DOHH2 (cell line): Measurements from ENCODE around the gene GPC1.

Source experiments
- EZH2phosphoT487 ChIP-seq: fragments of 200-600 bp; sonication (generic); IDR thresholded peaks from 2 replicates; pipeline ENCODE4 v1.6.1; 2017; ENCODE audit warnings: borderline replicate concordance, mild to moderate bottlenecking, antibody characterized with exemption, low read length, moderate library complexity, mixed read lengths
- TF ChIP-seq, protein P1 (sequence below): fragments of 200-600 bp; sonication (generic); IDR thresholded peaks from one replicate; pipeline ENCODE4 v1.5.1; 2014; ENCODE audit warnings: antibody characterized with exemption, mild to moderate bottlenecking, low read depth, low read length; ENCODE audit not compliant: poor library complexity, severe bottlenecking

DNA sequence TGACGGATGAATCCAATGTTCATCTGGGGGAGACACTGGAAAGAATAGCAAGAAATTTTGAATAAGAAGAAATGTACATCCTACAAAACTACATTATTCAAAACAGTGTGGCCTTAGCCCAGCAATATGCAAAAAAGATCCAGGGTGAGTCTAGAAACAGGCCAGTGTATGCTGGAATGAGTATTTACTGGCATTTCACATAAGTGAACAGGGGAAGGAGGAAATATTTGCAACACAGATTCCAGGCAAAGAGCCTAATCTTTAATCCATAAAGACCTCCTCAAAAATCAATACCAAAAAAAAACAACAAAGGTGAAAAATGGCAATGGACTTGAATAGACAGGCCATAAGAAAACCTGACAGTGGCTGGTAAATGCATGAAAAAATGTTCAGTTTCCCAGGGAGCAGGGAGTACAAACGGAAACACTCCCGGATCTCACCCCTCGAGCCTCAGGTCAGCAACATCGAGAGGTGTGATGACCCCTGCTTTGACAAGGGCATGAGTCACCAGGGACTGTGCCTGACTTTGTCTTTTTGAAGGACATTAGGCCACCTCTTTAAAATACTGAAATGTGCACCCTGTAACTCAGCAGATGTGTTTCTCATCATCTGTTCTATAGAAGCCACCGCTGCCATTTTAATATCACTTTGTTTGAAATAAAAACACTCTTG lies 12.7 kb upstream of the GPC1 start:
- TF ChIP-seq, protein P1, sequence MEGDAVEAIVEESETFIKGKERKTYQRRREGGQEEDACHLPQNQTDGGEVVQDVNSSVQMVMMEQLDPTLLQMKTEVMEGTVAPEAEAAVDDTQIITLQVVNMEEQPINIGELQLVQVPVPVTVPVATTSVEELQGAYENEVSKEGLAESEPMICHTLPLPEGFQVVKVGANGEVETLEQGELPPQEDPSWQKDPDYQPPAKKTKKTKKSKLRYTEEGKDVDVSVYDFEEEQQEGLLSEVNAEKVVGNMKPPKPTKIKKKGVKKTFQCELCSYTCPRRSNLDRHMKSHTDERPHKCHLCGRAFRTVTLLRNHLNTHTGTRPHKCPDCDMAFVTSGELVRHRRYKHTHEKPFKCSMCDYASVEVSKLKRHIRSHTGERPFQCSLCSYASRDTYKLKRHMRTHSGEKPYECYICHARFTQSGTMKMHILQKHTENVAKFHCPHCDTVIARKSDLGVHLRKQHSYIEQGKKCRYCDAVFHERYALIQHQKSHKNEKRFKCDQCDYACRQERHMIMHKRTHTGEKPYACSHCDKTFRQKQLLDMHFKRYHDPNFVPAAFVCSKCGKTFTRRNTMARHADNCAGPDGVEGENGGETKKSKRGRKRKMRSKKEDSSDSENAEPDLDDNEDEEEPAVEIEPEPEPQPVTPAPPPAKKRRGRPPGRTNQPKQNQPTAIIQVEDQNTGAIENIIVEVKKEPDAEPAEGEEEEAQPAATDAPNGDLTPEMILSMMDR, result no peak
- no peak for TF ChIP-seq EZH2phosphoT487
